Peyer's patch (tissue), 4 donors: ENCODE measurements around the gene DOCK3. TPM values are rescaled to one million over a fixed set of nuclear protein-coding genes. Genes with fewer than 3 reads are reported as not detected.
A peak's percentile ranks its signal among the peaks of the same experiment; 100 is the strongest.
"Not testable (repeated sequence)": the region's sequence is repeated elsewhere in the genome, so short reads cannot be mapped to it uniquely, and the experiment has no call there.

Source experiments
- DNase-seq, 3 donors: peaks; one replicate each; pipeline ENCODE4 v3.0.0-alpha.2; 2017 to 2019
- H3K27ac ChIP-seq, 4 donors: fragments of 200-600 bp; sonication (generic); one replicate each; pipeline ENCODE4 v1.5.1; 2016 to 2019
- H3K27me3 ChIP-seq, 2 donors: fragments of 200-600 bp; sonication (generic); one replicate each; pipeline ENCODE4 v1.5.1; 2019
- H3K36me3 ChIP-seq, 3 donors: fragments of 200-600 bp; sonication (generic); one replicate each; pipeline ENCODE4 v1.5.1; 2016 to 2019
- H3K4me1 ChIP-seq, 4 donors: fragments of 200-600 bp; sonication (generic); one replicate each; pipeline ENCODE4 v1.5.1; 2016 to 2019
- H3K4me3 ChIP-seq, 4 donors: fragments of 200-600 bp; sonication (generic); 1 replicate in 3 of 4; 2 replicates in 1 of 4; pipeline ENCODE4 v1.5.1; 2016 to 2019; ENCODE audit warnings: mild to moderate bottlenecking in 1 of 4
- H3K9me3 ChIP-seq, 4 donors: fragments of 200-600 bp; sonication (generic); one replicate each; pipeline ENCODE4 v1.5.1; 2016 to 2019; ENCODE audit warnings: mild to moderate bottlenecking in 1 of 4
- CTCF ChIP-seq, 6 experiments: fragments of 450-650 bp in 4 of 6; fragments of 200-600 bp in 2 of 6; sonication (generic) in 1 of 6; IDR thresholded peaks; one replicate each; pipeline ENCODE4 v1.5.1; 2017 to 2019; ENCODE audit warnings: antibody characterized with exemption in 6 of 6, mild to moderate bottlenecking in 3 of 6, moderate library complexity in 1 of 6
- POLR2A ChIP-seq, 2 donors: fragments of 450-650 bp; IDR thresholded peaks; one replicate each; pipeline ENCODE4 v1.5.1; 2017; ENCODE audit warnings: antibody characterized with exemption in 2 of 2, mild to moderate bottlenecking in 2 of 2, moderate library complexity in 2 of 2
- total RNA-seq, 4 donors: library from RNA; depleted of rRNA; stranded (reverse); fragments of >200 nt; gene quantifications; one replicate each; pipeline ENCODE4 v1.1.0, GENCODE V29; 2016

Gene DOCK3
- total RNA-seq, 4 donors from 2014 or later, result 0.28 to 0.83 (median 0.40) TPM; not detected in 1

- Histone ChIP-seq H3K9me3 (no peaks in the 10 kb centered on the region), H3K27ac (peak within 1 kb of the TSS; percentile 87 to 94 (median 88)), H3K4me1 (peaks cover 0 to 43% (median 6%) of the 10 kb centered on the region in 4 donors), H3K36me3 (peaks cover 0 to 14% (median 0%) of the 10 kb centered on the region in 3 donors), H3K27me3 (no peaks in the 10 kb centered on the region), H3K4me3 (peak within 1 kb of the TSS; percentile 61 to 92 (median 81))
- DNase-seq, result peak; percentile 98 to 99 (median 99)
- TF ChIP-seq CTCF (IDR thresholded peaks at IDR 0.05), result peak in 3 of 6 experiments; percentile 32 to 46 (median 41)
- TF ChIP-seq POLR2A (IDR thresholded peaks at IDR 0.05), result peak; percentile 76 to 91
Observed at GRCh38 chr3:51384726-51385473, 710.2 kb downstream of the DOCK3 start, which contains the start of gene MANF. TSS of gene MANF (plus strand) at chr3:51385291. CDS start at chr3:51385343, 52 bp downstream.

GRCh38 chr3:51385621-51386091 lies 710.9 kb downstream of the DOCK3 start:
- Histone ChIP-seq H3K4me1 (peaks cover 0 to 51% (median 10%) of the 10 kb centered on the region in 4 donors), H3K27me3 (no peaks in the 10 kb centered on the region), H3K4me3 (peak overlapping the region; percentile 61 to 92 (median 81)), H3K9me3 (no peaks in the 10 kb centered on the region), H3K27ac (peak overlapping the region; percentile 87 to 94 (median 88)), H3K36me3 (peaks cover 0 to 14% (median 0%) of the 10 kb centered on the region in 3 donors)
- DNase-seq, result peak in 1 of 3 donors; percentile 56
- TF ChIP-seq CTCF (IDR thresholded peaks at IDR 0.05), result no peak
- TF ChIP-seq POLR2A (IDR thresholded peaks at IDR 0.05), result no peak

- Histone ChIP-seq H3K36me3 (peaks cover 0 to 14% (median 0%) of the 10 kb centered on the region in 3 donors), H3K27ac (peak overlapping the region; percentile 87 to 94 (median 88)), H3K4me3 (peak overlapping the region in 3 of 4 donors; percentile 77 to 92 (median 85)), H3K4me1 (peaks cover 0 to 53% (median 12%) of the 10 kb centered on the region in 4 donors), H3K9me3 (no peaks in the 10 kb centered on the region), H3K27me3 (no peaks in the 10 kb centered on the region)
- TF ChIP-seq POLR2A (IDR thresholded peaks at IDR 0.05) (no peak), CTCF (IDR thresholded peaks at IDR 0.05) (peak in 1 of 6 experiments; percentile 4)
- DNase-seq, result no peak
Observed at GRCh38 chr3:51386159-51386851, 711.6 kb downstream of the DOCK3 start.

GRCh38 chr3:51386852-51387229 lies 712.1 kb downstream of the DOCK3 start:
- TF ChIP-seq CTCF (IDR thresholded peaks at IDR 0.05) (no peak), POLR2A (IDR thresholded peaks at IDR 0.05) (no peak)
- peak overlapping the region in 1 of 4 donors; percentile 87 for H3K27ac ChIP-seq
- no peak for DNase-seq
- peaks cover 0 to 54% (median 12%) of the 10 kb centered on the region in 4 donors for H3K4me1 ChIP-seq
- peaks cover 0 to 14% (median 0%) of the 10 kb centered on the region in 3 donors for H3K36me3 ChIP-seq
- H3K27me3 ChIP-seq, result no peaks in the 10 kb centered on the region
- H3K9me3 ChIP-seq, result no peaks in the 10 kb centered on the region
- H3K4me3 ChIP-seq, result peak overlapping the region in 1 of 4 donors; percentile 77

- H3K9me3 ChIP-seq, result not testable (repeated sequence)
Observed at GRCh38 chr3:51387281-51387680, 712.6 kb downstream of the DOCK3 start.

More at GRCh38 chr3:51387281-51387680, 712.6 kb downstream of the DOCK3 start:
- H3K27ac ChIP-seq, result peak overlapping the region in 1 of 4 donors; percentile 87
- H3K27me3 ChIP-seq, H3K4me3 ChIP-seq, DNase-seq: not testable (repeated sequence)
- H3K4me1 ChIP-seq, result peaks cover 0 to 59% (median 16%) of the 10 kb centered on the region in 4 donors
- H3K36me3 ChIP-seq, result peaks cover 0 to 15% (median 0%) of the 10 kb centered on the region in 3 donors
